Hepatocyte (in vitro differentiated cells): ENCODE measurements around the gene QTRT2.

Experiments
- EZH2 ChIP-seq: fragments of 200-600 bp; sonication (generic); IDR thresholded peaks from 2 replicates; pipeline ENCODE4 v1.6.1; 2016; ENCODE audit warnings: antibody characterized with exemption, mild to moderate bottlenecking, borderline replicate concordance
- EZH2phosphoT487 ChIP-seq: fragments of 200-600 bp; sonication (generic); IDR thresholded peaks from one replicate; pipeline ENCODE4 v1.6.1; 2018; ENCODE audit warnings: antibody characterized with exemption, mild to moderate bottlenecking, low read depth, moderate library complexity; ENCODE audit not compliant: unreplicated experiment, severe bottlenecking
- TF ChIP-seq, protein P1 (sequence below): fragments of 200-600 bp; sonication (generic); IDR thresholded peaks from 2 replicates; pipeline ENCODE4 v1.5.1; 2016; ENCODE audit warnings: antibody characterized with exemption, mild to moderate bottlenecking; ENCODE audit not compliant: poor library complexity

- TF ChIP-seq, protein P1, sequence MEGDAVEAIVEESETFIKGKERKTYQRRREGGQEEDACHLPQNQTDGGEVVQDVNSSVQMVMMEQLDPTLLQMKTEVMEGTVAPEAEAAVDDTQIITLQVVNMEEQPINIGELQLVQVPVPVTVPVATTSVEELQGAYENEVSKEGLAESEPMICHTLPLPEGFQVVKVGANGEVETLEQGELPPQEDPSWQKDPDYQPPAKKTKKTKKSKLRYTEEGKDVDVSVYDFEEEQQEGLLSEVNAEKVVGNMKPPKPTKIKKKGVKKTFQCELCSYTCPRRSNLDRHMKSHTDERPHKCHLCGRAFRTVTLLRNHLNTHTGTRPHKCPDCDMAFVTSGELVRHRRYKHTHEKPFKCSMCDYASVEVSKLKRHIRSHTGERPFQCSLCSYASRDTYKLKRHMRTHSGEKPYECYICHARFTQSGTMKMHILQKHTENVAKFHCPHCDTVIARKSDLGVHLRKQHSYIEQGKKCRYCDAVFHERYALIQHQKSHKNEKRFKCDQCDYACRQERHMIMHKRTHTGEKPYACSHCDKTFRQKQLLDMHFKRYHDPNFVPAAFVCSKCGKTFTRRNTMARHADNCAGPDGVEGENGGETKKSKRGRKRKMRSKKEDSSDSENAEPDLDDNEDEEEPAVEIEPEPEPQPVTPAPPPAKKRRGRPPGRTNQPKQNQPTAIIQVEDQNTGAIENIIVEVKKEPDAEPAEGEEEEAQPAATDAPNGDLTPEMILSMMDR = no peak
- TF ChIP-seq EZH2 = no peak
- no peak for TF ChIP-seq EZH2phosphoT487
Observed at GRCh38 chr3:114110439-114110838, 53.9 kb downstream of the QTRT2 start.
